ENCODE results near the gene GNAQ. TPM values are rescaled to one million over a fixed set of nuclear protein-coding genes. Genes with fewer than 3 reads are reported as not detected.
"Not testable (repeated sequence)": the region's sequence is repeated elsewhere in the genome, so short reads cannot be mapped to it uniquely, and the experiment has no call there.

The GNAQ gene
- polyA plus RNA-seq, 2 donors, result 11.3 to 12.8 TPM

- Histone ChIP-seq H3K27me3 (ENCODE audit: control insufficient read depth in 1 of 2, insufficient read depth in 2 of 2, low read length in 2 of 2) (no peaks in the 10 kb centered on the region), H3K27ac (ENCODE audit: low read depth in 2 of 2, low read length in 1 of 2) (no peak overlapping the region), H3K36me3 (ENCODE audit: control insufficient read depth in 2 of 2, insufficient read depth in 2 of 2, low read length in 1 of 2) (no peaks in the 10 kb centered on the region), H3K4me3 (ENCODE audit: low read depth in 1 of 2, low read length in 2 of 2) (no peak overlapping the region), H3K4me1 (ENCODE audit: control insufficient read depth in 2 of 2, insufficient read depth in 2 of 2, low read length in 1 of 2) (no peaks in the 10 kb centered on the region), H3K9me3 (ENCODE audit: control insufficient read depth in 2 of 2, insufficient read depth in 1 of 2, low read depth in 1 of 2, low read length in 1 of 2) (no peaks in the 10 kb centered on the region)
- WGBS, 2 donors, result 90 to 93% methylated on average over 1 of the region's 1 CpG
Observed at GRCh38 chr9:77866878-77867277, 164.7 kb downstream of the GNAQ start.

- 71 to 79% methylated on average over 4 of the region's 4 CpGs for WGBS, 2 donors
- Histone ChIP-seq H3K27ac (ENCODE audit: low read depth in 2 of 2, low read length in 1 of 2) (no peak overlapping the region), H3K4me3 (ENCODE audit: low read depth in 1 of 2, low read length in 2 of 2) (no peak overlapping the region), H3K9me3 (ENCODE audit: control insufficient read depth in 2 of 2, insufficient read depth in 1 of 2, low read depth in 1 of 2, low read length in 1 of 2) (no peaks in the 10 kb centered on the region), H3K4me1 (ENCODE audit: control insufficient read depth in 2 of 2, insufficient read depth in 2 of 2, low read length in 1 of 2) (no peaks in the 10 kb centered on the region), H3K27me3 (ENCODE audit: control insufficient read depth in 1 of 2, insufficient read depth in 2 of 2, low read length in 2 of 2) (no peaks in the 10 kb centered on the region), H3K36me3 (ENCODE audit: control insufficient read depth in 2 of 2, insufficient read depth in 2 of 2, low read length in 1 of 2) (peaks cover 0 to under 1% of the 10 kb centered on the region in 2 donors)
Observed at GRCh38 chr9:77865385-77866047, 166.1 kb downstream of the GNAQ start.

GRCh38 chr9:77864211-77864889, 167.3 kb downstream of the GNAQ start:
- H3K4me1 ChIP-seq (ENCODE audit: control insufficient read depth in 2 of 2, insufficient read depth in 2 of 2, low read length in 1 of 2), result no peaks in the 10 kb centered on the region
- H3K27ac ChIP-seq (ENCODE audit: low read depth in 2 of 2, low read length in 1 of 2), result no peak overlapping the region
- peaks cover 0 to 3% of the 10 kb centered on the region in 2 donors for H3K36me3 ChIP-seq (ENCODE audit: control insufficient read depth in 2 of 2, insufficient read depth in 2 of 2, low read length in 1 of 2)
- no peaks in the 10 kb centered on the region for H3K27me3 ChIP-seq (ENCODE audit: control insufficient read depth in 1 of 2, insufficient read depth in 2 of 2, low read length in 2 of 2)
- no peaks in the 10 kb centered on the region for H3K9me3 ChIP-seq (ENCODE audit: control insufficient read depth in 2 of 2, insufficient read depth in 1 of 2, low read depth in 1 of 2, low read length in 1 of 2)
- 80 to 83% methylated on average over 5 of the region's 5 CpGs for WGBS, 2 donors
- H3K4me3 ChIP-seq (ENCODE audit: low read depth in 1 of 2, low read length in 2 of 2), result no peak overlapping the region

- WGBS, 2 donors, result 94 to 98% methylated on average over 5 of the region's 5 CpGs
Observed at GRCh38 chr9:77863638-77864037, 168.0 kb downstream of the GNAQ start.

GRCh38 chr9:77860953-77861352, 170.7 kb downstream of the GNAQ start:
- not testable (repeated sequence) for H3K9me3 ChIP-seq (ENCODE audit: control insufficient read depth in 2 of 2, insufficient read depth in 1 of 2, low read depth in 1 of 2, low read length in 1 of 2); H3K27ac ChIP-seq (ENCODE audit: low read depth in 2 of 2, low read length in 1 of 2); H3K4me1 ChIP-seq (ENCODE audit: control insufficient read depth in 2 of 2, insufficient read depth in 2 of 2, low read length in 1 of 2); H3K4me3 ChIP-seq (ENCODE audit: low read depth in 1 of 2, low read length in 2 of 2); H3K36me3 ChIP-seq (ENCODE audit: control insufficient read depth in 2 of 2, insufficient read depth in 2 of 2, low read length in 1 of 2); H3K27me3 ChIP-seq (ENCODE audit: control insufficient read depth in 1 of 2, insufficient read depth in 2 of 2, low read length in 2 of 2)
- WGBS, 2 donors, result 96 to 97% methylated on average over 3 of the region's 3 CpGs

More at GRCh38 chr9:77863638-77864037, 168.0 kb downstream of the GNAQ start:
- H3K36me3 ChIP-seq (ENCODE audit: control insufficient read depth in 2 of 2, insufficient read depth in 2 of 2, low read length in 1 of 2); H3K4me1 ChIP-seq (ENCODE audit: control insufficient read depth in 2 of 2, insufficient read depth in 2 of 2, low read length in 1 of 2); H3K9me3 ChIP-seq (ENCODE audit: control insufficient read depth in 2 of 2, insufficient read depth in 1 of 2, low read depth in 1 of 2, low read length in 1 of 2); H3K4me3 ChIP-seq (ENCODE audit: low read depth in 1 of 2, low read length in 2 of 2); H3K27me3 ChIP-seq (ENCODE audit: control insufficient read depth in 1 of 2, insufficient read depth in 2 of 2, low read length in 2 of 2); H3K27ac ChIP-seq (ENCODE audit: low read depth in 2 of 2, low read length in 1 of 2): not testable (repeated sequence)

- Histone ChIP-seq H3K4me3 (ENCODE audit: low read depth in 1 of 2, low read length in 2 of 2) (no peak overlapping the region), H3K27ac (ENCODE audit: low read depth in 2 of 2, low read length in 1 of 2) (no peak overlapping the region), H3K4me1 (ENCODE audit: control insufficient read depth in 2 of 2, insufficient read depth in 2 of 2, low read length in 1 of 2) (no peaks in the 10 kb centered on the region), H3K27me3 (ENCODE audit: control insufficient read depth in 1 of 2, insufficient read depth in 2 of 2, low read length in 2 of 2) (no peaks in the 10 kb centered on the region), H3K9me3 (ENCODE audit: control insufficient read depth in 2 of 2, insufficient read depth in 1 of 2, low read depth in 1 of 2, low read length in 1 of 2) (no peaks in the 10 kb centered on the region), H3K36me3 (ENCODE audit: control insufficient read depth in 2 of 2, insufficient read depth in 2 of 2, low read length in 1 of 2) (peaks cover 0 to 3% of the 10 kb centered on the region in 2 donors)
- 82 to 96% methylated on average over 2 of the region's 2 CpGs for WGBS, 2 donors
Observed at GRCh38 chr9:77857513-77858259, 173.9 kb downstream of the GNAQ start.

- Histone ChIP-seq H3K4me3 (ENCODE audit: low read depth in 1 of 2, low read length in 2 of 2) (no peak overlapping the region), H3K27ac (ENCODE audit: low read depth in 2 of 2, low read length in 1 of 2) (no peak overlapping the region), H3K36me3 (ENCODE audit: control insufficient read depth in 2 of 2, insufficient read depth in 2 of 2, low read length in 1 of 2) (peaks cover 0 to 3% of the 10 kb centered on the region in 2 donors), H3K4me1 (ENCODE audit: control insufficient read depth in 2 of 2, insufficient read depth in 2 of 2, low read length in 1 of 2) (peaks cover 4 to 5% of the 10 kb centered on the region in 2 donors), H3K9me3 (ENCODE audit: control insufficient read depth in 2 of 2, insufficient read depth in 1 of 2, low read depth in 1 of 2, low read length in 1 of 2) (no peaks in the 10 kb centered on the region), H3K27me3 (ENCODE audit: control insufficient read depth in 1 of 2, insufficient read depth in 2 of 2, low read length in 2 of 2) (no peaks in the 10 kb centered on the region)
- 24 to 38% methylated on average over 1 of the region's 1 CpG for WGBS, 2 donors
Observed at GRCh38 chr9:77856615-77857014, 175.0 kb downstream of the GNAQ start.

- H3K4me3 ChIP-seq (ENCODE audit: low read depth in 1 of 2, low read length in 2 of 2), result no peak overlapping the region
- 86 to 87% methylated on average over 1 of the region's 1 CpG for WGBS, 2 donors
- no peak overlapping the region for H3K27ac ChIP-seq (ENCODE audit: low read depth in 2 of 2, low read length in 1 of 2)
- H3K9me3 ChIP-seq (ENCODE audit: control insufficient read depth in 2 of 2, insufficient read depth in 1 of 2, low read depth in 1 of 2, low read length in 1 of 2), result no peaks in the 10 kb centered on the region
- no peaks in the 10 kb centered on the region for H3K36me3 ChIP-seq (ENCODE audit: control insufficient read depth in 2 of 2, insufficient read depth in 2 of 2, low read length in 1 of 2)
- H3K27me3 ChIP-seq (ENCODE audit: control insufficient read depth in 1 of 2, insufficient read depth in 2 of 2, low read length in 2 of 2), result no peaks in the 10 kb centered on the region
- H3K4me1 ChIP-seq (ENCODE audit: control insufficient read depth in 2 of 2, insufficient read depth in 2 of 2, low read length in 1 of 2), result peaks cover 5 to 8% of the 10 kb centered on the region in 2 donors
Observed at GRCh38 chr9:77854916-77855311, 176.7 kb downstream of the GNAQ start.

GRCh38 chr9:77854258-77854915, 177.2 kb downstream of the GNAQ start:
- WGBS, 2 donors, result 70 to 80% methylated on average over 4 of the region's 4 CpGs
- H3K4me1 ChIP-seq (ENCODE audit: control insufficient read depth in 2 of 2, insufficient read depth in 2 of 2, low read length in 1 of 2), result peaks cover 5 to 9% of the 10 kb centered on the region in 2 donors
- H3K36me3 ChIP-seq (ENCODE audit: control insufficient read depth in 2 of 2, insufficient read depth in 2 of 2, low read length in 1 of 2), result no peaks in the 10 kb centered on the region
- no peaks in the 10 kb centered on the region for H3K9me3 ChIP-seq (ENCODE audit: control insufficient read depth in 2 of 2, insufficient read depth in 1 of 2, low read depth in 1 of 2, low read length in 1 of 2)
- H3K27ac ChIP-seq (ENCODE audit: low read depth in 2 of 2, low read length in 1 of 2), result no peak overlapping the region
- no peak overlapping the region for H3K4me3 ChIP-seq (ENCODE audit: low read depth in 1 of 2, low read length in 2 of 2)
- no peaks in the 10 kb centered on the region for H3K27me3 ChIP-seq (ENCODE audit: control insufficient read depth in 1 of 2, insufficient read depth in 2 of 2, low read length in 2 of 2)
